H1 (cell line): ENCODE results near the gene C13orf42. TPM values are rescaled to one million over a fixed set of nuclear protein-coding genes. Genes with fewer than 3 reads are reported as not detected.

Source experiments
- CTCF ChIA-PET: fragments of 300-600 bp; sonication (Branson Sonifier 250); formaldehyde crosslinking; loops from one replicate; lab custom pipeline; 2021; ENCODE audit not compliant: partially characterized antibody; lab: Charles Lee
- POLR2A ChIA-PET: fragments of 300-600 bp; sonication (Branson Sonifier 250); formaldehyde crosslinking; loops from one replicate; lab custom pipeline; 2021; ENCODE audit warnings: inconsistent platforms; ENCODE audit not compliant: partially characterized antibody; lab: Charles Lee
- DNase-seq, 2 experiments: peaks; one replicate each; pipeline versions ENCODE4 v3.0.0 to v3.0.0-alpha.2; 2010 to 2022; ENCODE audit warnings: low spot score in 2 of 2, low read depth in 1 of 2, mixed read lengths in 1 of 2
- FAIRE-seq: peaks from 2 replicates; lab custom pipeline; 2011; peaks lifted over from hg19 to GRCh38; lab: Jason Lieb, UNC
- H2AFZ ChIP-seq: 2 replicates; pipeline ENCODE4 v1.8.1; 2012; ENCODE audit warnings: low read length, inconsistent platforms
- H2AK5ac ChIP-seq: 2 replicates; pipeline ENCODE4 v1.6.1; 2013; ENCODE audit warnings: low read depth, low read length
- H2BK120ac ChIP-seq: replicated peaks from 2 replicates; pipeline ENCODE3; 2013; ENCODE audit warnings: low read depth, low read length, inconsistent platforms
- H2BK12ac ChIP-seq: 2 replicates; pipeline ENCODE4 v1.6.1; 2013; ENCODE audit warnings: low read depth, low read length
- H2BK15ac ChIP-seq: 2 replicates; pipeline ENCODE4 v1.6.1; 2013; ENCODE audit warnings: low read length
- H2BK20ac ChIP-seq: 2 replicates; pipeline ENCODE4 v1.6.1; 2013; ENCODE audit warnings: low read length
- H2BK5ac ChIP-seq: 2 replicates; pipeline ENCODE4 v1.6.1; 2013; ENCODE audit warnings: low read depth, low read length
- H3K14ac ChIP-seq: 2 replicates; pipeline ENCODE4 v1.6.1; 2013; ENCODE audit warnings: inconsistent platforms; ENCODE audit not compliant: insufficient read length
- H3K18ac ChIP-seq: 2 replicates; pipeline ENCODE4 v1.6.1; 2013; ENCODE audit warnings: low read length; ENCODE audit errors: extremely low read depth
- H3K23ac ChIP-seq: 2 replicates; pipeline ENCODE4 v1.6.1; 2013; ENCODE audit warnings: inconsistent platforms; ENCODE audit not compliant: insufficient read length
- H3K23me2 ChIP-seq: 2 replicates; pipeline ENCODE4 v1.6.1; 2013; ENCODE audit warnings: low read depth, low read length
- H3K27ac ChIP-seq: 2 replicates; pipeline ENCODE4 v1.6.1; 2011; ENCODE audit warnings: low read depth, low read length, inconsistent platforms
- H3K27me3 ChIP-seq, 4 experiments: replicated peaks in 1 of 4; 1 replicate in 1 of 4; 2 replicates in 3 of 4; pipeline versions ENCODE4 v1.6.1 to v1.8.1; 2011 to 2013; ENCODE audit warnings: low read length in 3 of 4, mild to moderate bottlenecking in 3 of 4, inconsistent platforms in 2 of 4, mixed read lengths in 2 of 4, moderate library complexity in 1 of 4; ENCODE audit not compliant: control insufficient read depth in 3 of 4, insufficient read depth in 3 of 4; ENCODE audit errors: extremely low read depth in 1 of 4
- H3K36me3 ChIP-seq, 4 experiments: 2 replicates each; pipeline versions ENCODE4 v1.6.1 to v1.8.1; 2011 to 2013; ENCODE audit warnings: mild to moderate bottlenecking in 4 of 4, low read length in 3 of 4, moderate library complexity in 2 of 4, control low read depth in 1 of 4, inconsistent platforms in 1 of 4; ENCODE audit not compliant: insufficient read depth in 4 of 4, control insufficient read depth in 2 of 4
- H3K4ac ChIP-seq: replicated peaks from 2 replicates; pipeline ENCODE3; 2013; ENCODE audit warnings: low read length, low read depth, mixed read lengths, inconsistent platforms; ENCODE audit not compliant: insufficient read length
- H3K4me1 ChIP-seq, 4 experiments: replicated peaks in 1 of 4; 1 replicate in 1 of 4; 2 replicates in 3 of 4; pipeline versions ENCODE4 v1.6.1 to v1.8.1; 2011 to 2013; ENCODE audit warnings: low read length in 3 of 4, inconsistent platforms in 2 of 4, mixed read lengths in 1 of 4; ENCODE audit not compliant: insufficient read depth in 4 of 4, control insufficient read depth in 3 of 4
- H3K4me2 ChIP-seq, 2 experiments: 2 replicates each; pipeline versions ENCODE4 v1.6.1 to v1.8.1; 2011 to 2013; ENCODE audit warnings: low read depth in 2 of 2, low read length in 2 of 2, control low read depth in 1 of 2, inconsistent platforms in 1 of 2, mild to moderate bottlenecking in 1 of 2; ENCODE audit not compliant: insufficient read depth in 1 of 2
- H3K4me3 ChIP-seq, 4 experiments: fragments of 200-600, 300-600 bp in 1 of 4; sonication (generic), shearing (Covaris generic), sonication (Bioruptor Twin) in 1 of 4; 2 replicates each; pipeline versions ENCODE4 v1.5.1 to v1.8.1; 2011 to 2016; ENCODE audit warnings: low read length in 4 of 4, low read depth in 3 of 4, control low read depth in 2 of 4, inconsistent platforms in 2 of 4, mild to moderate bottlenecking in 2 of 4, mixed read lengths in 1 of 4, moderate library complexity in 1 of 4; ENCODE audit not compliant: insufficient read depth in 2 of 4; ENCODE audit errors: extremely low read depth in 1 of 4
- H3K56ac ChIP-seq: replicated peaks from 2 replicates; pipeline ENCODE3; 2013; ENCODE audit warnings: low read depth, mild to moderate bottlenecking, mixed read lengths, low read length, inconsistent platforms; ENCODE audit not compliant: insufficient read length
- H3K79me1 ChIP-seq: 2 replicates; pipeline ENCODE4 v1.6.1; 2013; ENCODE audit warnings: low read depth, low read length, control low read depth
- H3K79me2 ChIP-seq, 2 experiments: 2 replicates each; pipeline versions ENCODE4 v1.6.1 to v1.8.1; 2012 to 2013; ENCODE audit warnings: low read length in 2 of 2, mild to moderate bottlenecking in 2 of 2, inconsistent platforms in 1 of 2; ENCODE audit not compliant: insufficient read depth in 2 of 2, control insufficient read depth in 1 of 2
- H3K9ac ChIP-seq, 4 experiments: replicated peaks in 1 of 4; 1 replicate in 1 of 4; 2 replicates in 3 of 4; pipeline versions ENCODE4 v1.6.1 to v1.8.1; 2011 to 2013; ENCODE audit warnings: low read depth in 3 of 4, low read length in 3 of 4, control low read depth in 2 of 4, mild to moderate bottlenecking in 2 of 4, moderate library complexity in 2 of 4, inconsistent platforms in 1 of 4; ENCODE audit errors: extremely low read depth in 1 of 4
- H3K9me3 ChIP-seq, 2 experiments: 2 replicates each; pipeline versions ENCODE4 v1.6.1 to v1.8.1; 2012 to 2013; ENCODE audit warnings: mild to moderate bottlenecking in 2 of 2, moderate library complexity in 2 of 2, control low read depth in 1 of 2, inconsistent platforms in 1 of 2, low read depth in 1 of 2, low read length in 1 of 2, mixed read lengths in 1 of 2; ENCODE audit not compliant: insufficient read depth in 2 of 2
- H4K20me1 ChIP-seq, 2 experiments: replicated peaks in 1 of 2; 2 replicates each; pipeline versions ENCODE3 to v1.8.1; 2011 to 2013; ENCODE audit warnings: inconsistent platforms in 2 of 2, low read length in 2 of 2, mild to moderate bottlenecking in 1 of 2; ENCODE audit not compliant: insufficient read depth in 2 of 2, control insufficient read depth in 1 of 2
- H4K5ac ChIP-seq: 2 replicates; pipeline ENCODE4 v1.6.1; 2013; ENCODE audit warnings: low read length, low read depth, mixed read lengths, inconsistent platforms; ENCODE audit not compliant: insufficient read length
- H4K8ac ChIP-seq: 2 replicates; pipeline ENCODE4 v1.8.0; 2013; ENCODE audit warnings: mild to moderate bottlenecking, moderate library complexity, low read length, inconsistent platforms; ENCODE audit not compliant: insufficient read depth; ENCODE audit errors: extremely low read depth
- H4K91ac ChIP-seq: replicated peaks from 2 replicates; pipeline ENCODE3; 2013; ENCODE audit warnings: low read length, mixed read lengths, inconsistent platforms; ENCODE audit not compliant: insufficient read length
- ATF3 ChIP-seq: IDR thresholded peaks from 2 replicates; pipeline ENCODE4 v1.6.1; 2011; ENCODE audit warnings: low read depth, mild to moderate bottlenecking, low read length; ENCODE audit not compliant: insufficient read depth
- POLR2AphosphoS5 ChIP-seq: IDR thresholded peaks from 2 replicates; pipeline ENCODE4 v1.6.1; 2011; ENCODE audit warnings: low read depth, low read length
- WGBS, 2 experiments: shearing (Covaris generic) in 1 of 2; methylation state at CpG; one replicate each; pipeline versions ENCODE4 v1.1.6 to v1.1.7; 2013 to 2015; ENCODE audit warnings: low lambda C conversion rate in 2 of 2, mixed read lengths in 2 of 2, inconsistent platforms in 1 of 2, low coverage in 1 of 2, missing lambda C conversion rate in 1 of 2; ENCODE audit not compliant: insufficient replicate concordance in 2 of 2, insufficient coverage in 1 of 2, insufficient read length in 1 of 2; ENCODE audit errors: extremely low coverage in 1 of 2, missing lambda C conversion rate in 1 of 2; 5-methylcytosine and 5-hydroxymethylcytosine counted together
- polyA plus RNA-seq, 7 experiments: library from polyadenylated mRNA; depleted of rRNA in 3 of 7; stranded (reverse) in 5 of 7; unstranded in 2 of 7; fragments of >200 nt in 5 of 7; fragments of 200-250 nt in 2 of 7; gene quantifications; 1 replicate in 5 of 7; 2 replicates in 1 of 7; 4 replicates in 1 of 7; pipeline versions ENCODE4 v1.2.1 to v1.2.3, GENCODE V29; 2011 to 2013; ENCODE audit warnings: missing spikeins in 2 of 7, mixed read lengths in 2 of 7
- total RNA-seq: library from RNA; stranded (reverse); fragmentation: NEBNext Ultra II Directional; extraction: Animal tissue kit (Norgen Biotek cat#: 25700); gene quantifications from 2 replicates; pipeline ENCODE4 v1.2.1, GENCODE V29; 2021

Gene C13orf42
- total and polyA plus RNA-seq, 2 of the 8 experiments (the other 6 are each of a cell fraction or from before 2014, with no cell fraction given): 9.9 to 10.1 TPM

- Histone ChIP-seq H4K91ac (peak overlapping the region; percentile 37), H4K8ac (no peak overlapping the region), H3K4me2 (no peak overlapping the region), H4K20me1 (no peaks in the 10 kb centered on the region), H3K18ac (no peak overlapping the region), H3K9ac (no peak overlapping the region), H3K27me3 (no peaks in the 10 kb centered on the region), H3K23ac (no peak overlapping the region), H2BK15ac (no peak overlapping the region), H3K79me1 (no peaks in the 10 kb centered on the region), H4K5ac (no peak overlapping the region), H2BK120ac (no peak overlapping the region), H2BK20ac (no peak overlapping the region; the same call in 1 of the 2 replicates), H2AK5ac (no peak overlapping the region), H3K4me1 (peaks cover 3 to 23% (median 17%) of the 10 kb centered on the region in 4 experiments; a peak in 6 of 7 replicates), H3K79me2 (peaks cover 0 to 29% of the 10 kb centered on the region in 2 experiments; a peak in 2 of 4 replicates), H3K9me3 (no peaks in the 10 kb centered on the region), H3K4ac (no peak overlapping the region), H2AFZ (no peak overlapping the region), H3K4me3 (no peak overlapping the region), H3K23me2 (no peaks in the 10 kb centered on the region), H2BK12ac (no peak overlapping the region), H3K36me3 (no peaks in the 10 kb centered on the region), H3K56ac (no peak overlapping the region), H3K14ac (no peak overlapping the region), H2BK5ac (peak overlapping the region; percentile 27; the same call in 1 of the 2 replicates), H3K27ac (no peak overlapping the region)
- DNase-seq: peak in 1 of 2 experiments; percentile 45
- FAIRE-seq: no peak
- POLR2A ChIA-PET: interaction anchor here (0.6 to 21.2 kb wide), 11 partner anchors 7 to 297 kb away, joined by 3 to 494 read pairs (median 3); partner anchors contain the start of gene INTS6
- WGBS, 2 experiments: 89% methylated on average over 8 of the region's 8 CpGs; no CpG with 5 or more reads in 1 of the 2 experiments
- CTCF ChIA-PET: interaction anchor here (0.7 to 10.9 kb wide), 12 partner anchors 8 to 262 kb away, joined by 3 to 102 read pairs (median 4); no protein-coding TSS in a partner anchor
- TF ChIP-seq ATF3 (no peak), POLR2AphosphoS5 (no peak)
Measured at GRCh38 chr13:51155776-51156515, 44.9 kb upstream of the C13orf42 start.
